Loucy (cell line): ENCODE results near the gene LHFPL2.

Source experiments
- H2AFZ ChIP-seq: fragments of 200-600 bp; sonication (generic); 2 replicates; pipeline ENCODE4 v1.6.0; 2016; ENCODE audit warnings: antibody characterized with exemption, mild to moderate bottlenecking, low read length, moderate library complexity
- H3F3A ChIP-seq: fragments of 200-600 bp; 2 replicates; pipeline ENCODE4 v1.6.0; 2016; ENCODE audit warnings: antibody characterized with exemption, low read depth, mild to moderate bottlenecking
- H3K27me3 ChIP-seq: fragments of 200-600 bp; sonication (generic); 2 replicates; pipeline ENCODE4 v1.6.1; 2014; ENCODE audit warnings: low read length, mild to moderate bottlenecking; ENCODE audit not compliant: insufficient read depth, poor library complexity, severe bottlenecking
- H3K36me3 ChIP-seq: fragments of 200-600 bp; sonication (generic); 2 replicates; pipeline ENCODE4 v1.6.1; 2016; ENCODE audit warnings: low read length; ENCODE audit not compliant: insufficient read depth
- H3K4me1 ChIP-seq: fragments of 200-600 bp; sonication (generic); 2 replicates; pipeline ENCODE4 v1.5.1; 2014; ENCODE audit warnings: low read length, mild to moderate bottlenecking; ENCODE audit not compliant: insufficient read depth, poor library complexity, severe bottlenecking
- H3K4me2 ChIP-seq: fragments of 200-600 bp; sonication (generic); 2 replicates; pipeline ENCODE4 v1.6.0; 2014; ENCODE audit warnings: antibody characterized with exemption, low read length, low read depth, mild to moderate bottlenecking; ENCODE audit not compliant: poor library complexity, severe bottlenecking
- H3K4me3 ChIP-seq: fragments of 200-600 bp; sonication (generic); 2 replicates; pipeline ENCODE4 v1.5.1; 2014; ENCODE audit warnings: low read length, mild to moderate bottlenecking, mixed read lengths; ENCODE audit not compliant: poor library complexity, severe bottlenecking
- H3K79me2 ChIP-seq: fragments of 200-600 bp; sonication (generic); 2 replicates; pipeline ENCODE4 v1.6.1; 2014; ENCODE audit warnings: low read length; ENCODE audit not compliant: insufficient read depth
- H3K9ac ChIP-seq: fragments of 200-600 bp; sonication (generic); 2 replicates; pipeline ENCODE4 v1.6.0; 2014; ENCODE audit warnings: mild to moderate bottlenecking, low read depth, low read length, moderate library complexity; ENCODE audit not compliant: poor library complexity, severe bottlenecking
- H3K9me2 ChIP-seq: fragments of 200-600 bp; sonication (generic); replicated peaks from 2 replicates; pipeline ENCODE4 v1.6.1; 2016; ENCODE audit warnings: low read depth, low read length, mixed read lengths
- H3K9me3 ChIP-seq: fragments of 200-600 bp; sonication (generic); 2 replicates; pipeline ENCODE4 v1.6.1; 2014; ENCODE audit warnings: mild to moderate bottlenecking, antibody characterized with exemption, low read length, low read depth; ENCODE audit not compliant: insufficient read depth
- H4K20me1 ChIP-seq: fragments of 200-600 bp; sonication (generic); 2 replicates; pipeline ENCODE4 v1.6.0; 2014; ENCODE audit warnings: antibody characterized with exemption, low read length, mild to moderate bottlenecking; ENCODE audit not compliant: insufficient read depth, poor library complexity, severe bottlenecking
- CTCF ChIP-seq: fragments of 200-600 bp; sonication (generic); conservative IDR thresholded peaks from 2 replicates; pipeline ENCODE4 v1.5.1; 2014; ENCODE audit warnings: mild to moderate bottlenecking, antibody characterized with exemption, low read length
- EZH2phosphoT487 ChIP-seq: fragments of 200-600 bp; IDR thresholded peaks from 2 replicates; pipeline ENCODE4 v1.6.1; 2018; ENCODE audit warnings: antibody characterized with exemption, mild to moderate bottlenecking, moderate library complexity, borderline replicate concordance

LHFPL2 gene

GRCh38 chr5:78482948-78483347 lies 165.6 kb downstream of the LHFPL2 start:
- TF ChIP-seq EZH2phosphoT487: no peak
- no peak for TF ChIP-seq CTCF

GRCh38 chr5:78476795-78477194 lies 171.8 kb downstream of the LHFPL2 start:
- H3K4me3 ChIP-seq: no peak overlapping the region
- no peak overlapping the region for H3K9ac ChIP-seq
- no peaks in the 10 kb centered on the region for H3K36me3 ChIP-seq
- no peak overlapping the region for H3K4me2 ChIP-seq
- H3K9me2 ChIP-seq: no peaks in the 10 kb centered on the region
- peaks cover 5% of the 10 kb centered on the region for H3K4me1 ChIP-seq
- TF ChIP-seq CTCF: no peak
- TF ChIP-seq EZH2phosphoT487: no peak
- no peaks in the 10 kb centered on the region for H3K27me3 ChIP-seq
- no peaks in the 10 kb centered on the region for H3K79me2 ChIP-seq
- no peaks in the 10 kb centered on the region for H3F3A ChIP-seq
- no peaks in the 10 kb centered on the region for H4K20me1 ChIP-seq
- H2AFZ ChIP-seq: no peak overlapping the region
- H3K9me3 ChIP-seq: no peaks in the 10 kb centered on the region

More at GRCh38 chr5:78482948-78483347, 165.6 kb downstream of the LHFPL2 start:
- Histone ChIP-seq H3K4me1 (peaks cover 44% of the 10 kb centered on the region), H3K9me3 (no peaks in the 10 kb centered on the region), H4K20me1 (no peaks in the 10 kb centered on the region), H2AFZ (no peak overlapping the region), H3K4me2 (peak overlapping the region; percentile 77), H3K36me3 (peaks cover 16% of the 10 kb centered on the region; the same call in 1 of the 2 replicates), H3K79me2 (no peaks in the 10 kb centered on the region), H3K9me2 (no peaks in the 10 kb centered on the region), H3K4me3 (no peak overlapping the region), H3K9ac (peak overlapping the region; percentile 52), H3K27me3 (no peaks in the 10 kb centered on the region), H3F3A (peaks cover 17% of the 10 kb centered on the region)

GRCh38 chr5:78475370-78475769 lies 173.2 kb downstream of the LHFPL2 start:
- peaks cover 5% of the 10 kb centered on the region for H3K4me1 ChIP-seq

More at GRCh38 chr5:78475370-78475769, 173.2 kb downstream of the LHFPL2 start:
- Histone ChIP-seq H3F3A (no peaks in the 10 kb centered on the region), H3K79me2 (no peaks in the 10 kb centered on the region), H3K9me3 (no peaks in the 10 kb centered on the region), H3K27me3 (no peaks in the 10 kb centered on the region), H3K36me3 (no peaks in the 10 kb centered on the region), H2AFZ (no peak overlapping the region), H3K9me2 (no peaks in the 10 kb centered on the region), H3K4me3 (no peak overlapping the region), H3K9ac (no peak overlapping the region), H3K4me2 (no peak overlapping the region), H4K20me1 (no peaks in the 10 kb centered on the region)
- TF ChIP-seq EZH2phosphoT487 (no peak), CTCF (no peak)
